Thoracic aorta (tissue), 2 donors: Measurements from ENCODE around the gene SSH2. TPM values are rescaled to one million over a fixed set of nuclear protein-coding genes. Genes with fewer than 3 reads are reported as not detected.

Experiments
- ATAC-seq: fragments of 150-250 bp; one replicate; pipeline ENCODE4 v1.8.0; 2017; ENCODE audit warnings: low read depth; ENCODE audit not compliant: insufficient number of reproducible peaks, low FRiP score
- DNase-seq: peaks from one replicate; pipeline ENCODE4 v3.0.0-alpha.2; 2020; ENCODE audit warnings: low spot score
- H3K27ac ChIP-seq, 2 donors: fragments of 200-600 bp; sonication (generic); 1 replicate in 1 of 2; 2 replicates in 1 of 2; pipeline ENCODE4 v1.5.1; 2016; ENCODE audit warnings: mild to moderate bottlenecking in 2 of 2, moderate library complexity in 2 of 2
- H3K27me3 ChIP-seq: fragments of 200-600 bp; sonication (generic); replicated peaks from 2 replicates; pipeline ENCODE4 v1.6.0; 2016; ENCODE audit warnings: mild to moderate bottlenecking; ENCODE audit not compliant: insufficient read depth
- H3K36me3 ChIP-seq: fragments of 200-600 bp; sonication (generic); one replicate; pipeline ENCODE4 v1.5.1; 2016
- H3K4me1 ChIP-seq, 2 donors: fragments of 200-600 bp; sonication (generic); 1 replicate in 1 of 2; 2 replicates in 1 of 2; pipeline versions ENCODE4 v1.5.1 to v1.6.0; 2016; ENCODE audit warnings: low read depth in 2 of 2, mild to moderate bottlenecking in 1 of 2; ENCODE audit not compliant: control insufficient read depth in 1 of 2
- H3K4me3 ChIP-seq: fragments of 200-600 bp; sonication (generic); 2 replicates; pipeline ENCODE4 v1.5.1; 2016; ENCODE audit warnings: mild to moderate bottlenecking
- H3K9me3 ChIP-seq: fragments of 200-600 bp; sonication (generic); 2 replicates; pipeline ENCODE4 v1.5.1; 2016
- CTCF ChIP-seq: fragments of 200-600 bp; sonication (generic); IDR thresholded peaks from one replicate; pipeline ENCODE4 v1.5.1; 2019; ENCODE audit warnings: antibody characterized with exemption
- total RNA-seq, 2 donors: library from RNA; depleted of rRNA; stranded (reverse); fragments of >200 nt; gene quantifications; one replicate each; pipeline versions ENCODE4 v1.1.0 to v1.2.3, GENCODE V29; 2016

Gene SSH2
- total RNA-seq, 2 donors from 2014 or later: 31.5 to 33.2 TPM

GRCh38 chr17:29848737-29849136, 81.3 kb downstream of the SSH2 start:
- H3K27me3 ChIP-seq: no peaks in the 10 kb centered on the region
- peaks cover 2% of the 10 kb centered on the region for H3K36me3 ChIP-seq
- DNase-seq: no peak
- H3K4me1 ChIP-seq: no peaks in the 10 kb centered on the region
- no peak overlapping the region for H3K27ac ChIP-seq
- TF ChIP-seq CTCF: no peak
- H3K9me3 ChIP-seq: no peaks in the 10 kb centered on the region
- no peak overlapping the region for H3K4me3 ChIP-seq
- no peak for ATAC-seq

GRCh38 chr17:29847527-29848400, 82.3 kb downstream of the SSH2 start:
- Histone ChIP-seq H3K4me3 (no peak overlapping the region), H3K4me1 (no peaks in the 10 kb centered on the region), H3K9me3 (no peaks in the 10 kb centered on the region), H3K27me3 (no peaks in the 10 kb centered on the region), H3K27ac (no peak overlapping the region), H3K36me3 (peaks cover 2% of the 10 kb centered on the region)
- DNase-seq: no peak
- no peak for ATAC-seq
- no peak for TF ChIP-seq CTCF

- Histone ChIP-seq H3K27me3 (no peaks in the 10 kb centered on the region), H3K4me1 (no peaks in the 10 kb centered on the region), H3K27ac (no peak overlapping the region), H3K9me3 (no peaks in the 10 kb centered on the region), H3K4me3 (no peak overlapping the region), H3K36me3 (peaks cover 2% of the 10 kb centered on the region)
- ATAC-seq (no peak), DNase-seq (no peak)
- TF ChIP-seq CTCF: no peak
These were observed 82.9 kb downstream of the SSH2 start for GRCh38 chr17:29847118-29847517.

GRCh38 chr17:29846298-29846697, 83.7 kb downstream of the SSH2 start:
- no peak for ATAC-seq
- H3K27me3 ChIP-seq: no peaks in the 10 kb centered on the region
- no peak overlapping the region for H3K4me3 ChIP-seq
- no peak overlapping the region for H3K27ac ChIP-seq
- no peak for TF ChIP-seq CTCF
- no peaks in the 10 kb centered on the region for H3K9me3 ChIP-seq
- DNase-seq: no peak
- no peaks in the 10 kb centered on the region for H3K4me1 ChIP-seq
- H3K36me3 ChIP-seq: peaks cover 2% of the 10 kb centered on the region

- H3K27ac ChIP-seq: no peak overlapping the region
- DNase-seq: no peak
- ATAC-seq: no peak
These were observed 85.5 kb downstream of the SSH2 start for GRCh38 chr17:29844339-29845048.

More at GRCh38 chr17:29844339-29845048, 85.5 kb downstream of the SSH2 start:
- no peak overlapping the region for H3K4me3 ChIP-seq
- no peaks in the 10 kb centered on the region for H3K9me3 ChIP-seq
- no peaks in the 10 kb centered on the region for H3K27me3 ChIP-seq
- no peak for TF ChIP-seq CTCF
- H3K36me3 ChIP-seq: peaks cover 2% of the 10 kb centered on the region
- H3K4me1 ChIP-seq: no peaks in the 10 kb centered on the region
